Activated CD4-positive, alpha-beta T cell treated with anti-CD3 and anti-CD28 coated beads, Interleukin-10, Interleukin-2, amounts not matched to agents 100 ng/mL and 50 ng/mL, durations not matched to agents 16 hours and 8 hours (primary cell): ENCODE results near the gene DDA1.
"Not testable (repeated sequence)": the region's sequence is repeated elsewhere in the genome, so short reads cannot be mapped to it uniquely, and the experiment has no call there.

ENCODE experiments used
- DNase-seq: peaks from one replicate; pipeline ENCODE4 v3.0.0-alpha.2; 2020

DDA1 gene

GRCh38 chr19:17348700-17349099 is 39.3 kb downstream of the DDA1 start:
- no peak for DNase-seq

- DNase-seq = no peak
Observed at GRCh38 chr19:17351815-17352435, 42.6 kb downstream of the DDA1 start.

GRCh38 chr19:17352608-17353280 is 43.4 kb downstream of the DDA1 start:
- no peak for DNase-seq

GRCh38 chr19:17353386-17353785 is 44.0 kb downstream of the DDA1 start:
- DNase-seq = no peak

GRCh38 chr19:17357078-17357666 is 47.8 kb downstream of the DDA1 start:
- no peak for DNase-seq

GRCh38 chr19:17357724-17358123 is 48.4 kb downstream of the DDA1 start:
- DNase-seq = no peak

GRCh38 chr19:17358395-17358794 is 49.0 kb downstream of the DDA1 start:
- no peak for DNase-seq

- DNase-seq = no peak
Observed at GRCh38 chr19:17359905-17360800, 50.8 kb downstream of the DDA1 start.

GRCh38 chr19:17363852-17364605 is 54.7 kb downstream of the DDA1 start:
- not testable (repeated sequence) for DNase-seq

- no peak for DNase-seq
Observed at GRCh38 chr19:17365361-17365760, 56.0 kb downstream of the DDA1 start.

- no peak for DNase-seq
Observed at GRCh38 chr19:17370026-17370587, 60.7 kb downstream of the DDA1 start.
